Fibroblast of villous mesenchyme (primary cell): ENCODE results near the gene C17orf50. TPM values are rescaled to one million over a fixed set of nuclear protein-coding genes. Genes with fewer than 3 reads are reported as not detected.

ENCODE experiments used
- DNase-seq: peaks from one replicate; pipeline ENCODE4 v3.0.0-alpha.2; 2010; ENCODE audit warnings: low read depth
- H3K4me3 ChIP-seq: 2 replicates; pipeline ENCODE4 v1.5.1; 2011; ENCODE audit warnings: low read depth, mild to moderate bottlenecking, low read length
- CTCF ChIP-seq: IDR thresholded peaks from 2 replicates; pipeline ENCODE4 v1.5.1; 2012; ENCODE audit warnings: low read depth, mild to moderate bottlenecking, low read length; ENCODE audit not compliant: insufficient read depth
- total RNA-seq: library from RNA; depleted of rRNA; stranded (reverse); fragments of >200 nt; gene quantifications from 2 replicates; pipeline ENCODE4 v1.2.3, GENCODE V29; 2012

C17orf50 gene
- total RNA-seq, 1 donor, result not detected

GRCh38 chr17:35732806-35733136 is 27.9 kb upstream of the C17orf50 start:
- H3K4me3 ChIP-seq, result peak overlapping the region; percentile 74
- no peak for TF ChIP-seq CTCF
- DNase-seq, result no peak

GRCh38 chr17:35733366-35733765 is 27.3 kb upstream of the C17orf50 start:
- no peak for TF ChIP-seq CTCF
- no peak for DNase-seq

GRCh38 chr17:35734396-35734795 is 26.3 kb upstream of the C17orf50 start:
- DNase-seq, result no peak
- no peak overlapping the region for H3K4me3 ChIP-seq
- no peak for TF ChIP-seq CTCF

More at GRCh38 chr17:35733366-35733765, 27.3 kb upstream of the C17orf50 start:
- H3K4me3 ChIP-seq, result no peak overlapping the region

- no peak for TF ChIP-seq CTCF
- DNase-seq, result no peak
- H3K4me3 ChIP-seq, result no peak overlapping the region
These were observed 25.5 kb upstream of the C17orf50 start for GRCh38 chr17:35735036-35735805.

GRCh38 chr17:35736236-35736635 is 24.5 kb upstream of the C17orf50 start:
- no peak for DNase-seq
- no peak overlapping the region for H3K4me3 ChIP-seq
- no peak for TF ChIP-seq CTCF

- DNase-seq, result no peak
- no peak for TF ChIP-seq CTCF
- no peak overlapping the region for H3K4me3 ChIP-seq
These were observed 22.1 kb upstream of the C17orf50 start for GRCh38 chr17:35738519-35739133.
